Measurements from ENCODE around the gene COL1A2.

COL1A2 gene

DNA sequence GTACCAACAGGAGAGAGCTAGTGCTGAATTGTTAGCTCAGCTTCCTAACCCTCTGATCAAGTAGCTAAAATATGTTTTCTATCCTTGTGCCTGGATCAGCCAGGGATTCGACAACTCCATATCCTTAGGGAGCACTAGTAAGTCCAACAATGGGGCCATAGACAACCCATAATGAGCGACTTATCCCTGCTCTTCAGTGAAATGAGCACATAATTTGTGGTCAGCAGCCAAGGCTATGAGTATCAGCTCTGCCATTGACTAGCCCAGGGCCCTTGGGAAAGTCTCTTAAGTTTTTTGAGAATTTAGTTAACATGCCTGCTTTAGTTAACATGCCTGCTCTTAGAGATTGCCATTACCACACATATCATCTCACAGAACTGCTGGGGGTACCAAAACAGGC is 39.3 kb downstream of the COL1A2 start:
- DNase-seq (ENCODE audit: low read depth) = no peak

DNA sequence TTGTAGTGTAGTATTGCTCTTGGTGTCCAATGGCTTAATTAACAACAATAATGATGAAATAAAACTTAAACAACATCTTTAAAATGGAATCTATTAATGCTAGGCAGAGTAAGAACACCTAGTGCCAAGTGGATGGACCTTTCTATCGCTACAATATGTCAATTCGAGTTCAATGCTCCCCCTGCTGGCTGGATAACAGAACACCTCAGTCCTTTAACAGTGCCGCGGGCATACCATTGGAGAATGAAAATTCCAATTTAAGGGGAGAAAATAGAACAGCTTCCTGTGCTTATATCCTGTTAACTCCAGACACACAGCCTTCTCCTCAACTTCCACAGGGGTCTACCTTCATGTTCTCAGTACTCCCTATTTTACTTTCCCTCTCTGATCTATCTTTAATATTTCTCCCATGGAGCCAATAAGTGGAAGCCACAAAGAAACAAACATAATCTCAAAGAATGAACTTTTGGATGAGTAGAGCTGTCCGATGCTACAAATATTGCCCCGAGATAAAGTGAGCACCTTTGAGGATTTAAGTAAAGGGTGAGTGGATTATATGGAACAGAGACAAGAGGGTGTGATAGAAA is 41.4 kb downstream of the COL1A2 start:
- peak; percentile 76 for DNase-seq (ENCODE audit: low read depth)

DNA sequence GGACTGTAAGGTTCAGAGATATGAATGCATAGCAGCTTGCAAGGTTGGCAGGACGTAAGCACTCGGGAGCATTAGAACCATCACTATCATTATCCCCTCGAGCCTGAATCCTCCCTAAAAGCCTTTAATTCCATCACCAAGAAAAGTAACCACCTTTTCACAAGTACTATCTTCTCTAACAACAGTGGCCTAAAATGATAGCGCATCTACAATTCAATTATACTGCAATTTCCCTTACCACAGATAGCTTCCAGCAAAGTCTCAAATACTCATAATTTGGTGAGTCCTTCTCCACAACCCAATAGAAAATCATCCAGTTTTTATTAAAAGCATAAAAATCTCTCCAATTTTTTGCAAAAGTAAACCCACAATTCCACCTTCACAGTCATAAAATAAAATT is 42.0 kb downstream of the COL1A2 start:
- no peak for DNase-seq (ENCODE audit: low read depth)

- peak; percentile 62 for DNase-seq (ENCODE audit: low read depth)
These were observed 45.2 kb downstream of the COL1A2 start for GRCh38 chr7:94439893-94440381.

GRCh38 chr7:94440451-94441039 is 45.9 kb downstream of the COL1A2 start:
- no peak for DNase-seq (ENCODE audit: low read depth)

DNA sequence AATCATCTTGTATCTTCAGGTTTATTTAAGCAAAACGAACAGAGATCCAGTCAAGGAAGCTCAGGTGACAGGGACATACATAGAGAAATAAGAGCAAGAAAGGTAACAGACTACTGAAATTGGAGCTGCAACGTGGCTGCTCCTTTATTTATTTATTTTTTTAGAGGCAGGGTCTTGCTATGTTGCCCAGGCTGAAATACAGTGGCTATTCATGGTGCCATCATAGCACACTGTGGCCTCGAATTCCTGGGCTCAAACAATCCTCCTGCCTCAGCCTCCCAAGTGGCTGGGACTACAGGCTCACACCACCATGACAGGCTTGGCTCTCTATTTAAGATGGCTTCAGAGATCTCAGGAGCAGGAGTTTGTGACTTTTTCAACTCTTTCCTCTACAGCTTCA is 46.4 kb downstream of the COL1A2 start:
- DNase-seq (ENCODE audit: low read depth) = no peak

DNA sequence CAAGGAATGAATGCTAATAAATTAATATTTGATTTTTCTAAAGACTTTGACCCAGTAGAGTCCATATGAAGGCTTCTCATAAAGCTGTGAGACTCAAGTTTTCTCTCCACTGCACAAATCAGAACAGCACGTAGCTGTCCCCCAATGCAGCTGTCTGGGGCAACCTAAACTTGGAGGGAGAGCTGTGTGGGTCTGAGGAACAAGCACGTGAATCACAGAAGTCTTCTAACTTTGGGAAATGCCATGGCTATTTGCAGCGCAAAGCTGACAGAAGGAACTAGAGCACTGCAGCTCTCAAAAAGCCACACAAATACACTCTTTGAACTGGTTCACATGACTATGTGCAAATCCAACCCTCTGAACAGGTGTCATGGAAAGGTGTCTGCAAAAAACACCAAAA is 47.9 kb downstream of the COL1A2 start:
- DNase-seq (ENCODE audit: low read depth) = no peak

GRCh38 chr7:94444813-94445212 is 50.1 kb downstream of the COL1A2 start:
- DNase-seq (ENCODE audit: low read depth) = no peak

- DNase-seq (ENCODE audit: low read depth) = no peak
These were observed 51.0 kb downstream of the COL1A2 start for GRCh38 chr7:94445696-94446194.

- no peak for DNase-seq (ENCODE audit: low read depth)
These were observed 51.6 kb downstream of the COL1A2 start for GRCh38 chr7:94446308-94446707.

GRCh38 chr7:94449151-94449725 is 54.5 kb downstream of the COL1A2 start:
- no peak for DNase-seq (ENCODE audit: low read depth)

- DNase-seq (ENCODE audit: low read depth) = no peak
These were observed 55.5 kb downstream of the COL1A2 start for GRCh38 chr7:94450044-94450697.

- no peak for DNase-seq (ENCODE audit: low read depth)
These were observed 56.5 kb downstream of the COL1A2 start for GRCh38 chr7:94451187-94451586.

GRCh38 chr7:94452239-94452638 is 57.5 kb downstream of the COL1A2 start:
- DNase-seq (ENCODE audit: low read depth) = no peak

DNA sequence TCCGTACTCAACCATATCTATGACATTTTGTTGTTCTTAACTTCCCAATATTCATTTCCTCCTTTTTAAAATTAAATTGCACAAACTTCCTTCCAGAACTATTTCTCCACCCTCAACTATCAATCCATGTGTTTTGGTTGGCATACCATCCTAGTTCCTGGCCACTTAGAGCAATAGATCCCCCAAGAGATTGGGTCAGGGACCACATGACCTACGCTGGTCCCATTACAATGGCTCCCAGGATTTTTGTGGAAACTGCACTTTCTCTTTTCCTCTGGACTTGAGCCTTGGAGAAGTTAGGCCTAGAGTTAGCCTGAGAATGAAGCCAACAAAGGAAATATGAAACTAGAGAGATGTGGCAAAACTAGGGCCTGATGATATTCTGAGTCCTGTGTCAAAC is 59.2 kb downstream of the COL1A2 start:
- DNase-seq (ENCODE audit: low read depth) = no peak

DNA sequence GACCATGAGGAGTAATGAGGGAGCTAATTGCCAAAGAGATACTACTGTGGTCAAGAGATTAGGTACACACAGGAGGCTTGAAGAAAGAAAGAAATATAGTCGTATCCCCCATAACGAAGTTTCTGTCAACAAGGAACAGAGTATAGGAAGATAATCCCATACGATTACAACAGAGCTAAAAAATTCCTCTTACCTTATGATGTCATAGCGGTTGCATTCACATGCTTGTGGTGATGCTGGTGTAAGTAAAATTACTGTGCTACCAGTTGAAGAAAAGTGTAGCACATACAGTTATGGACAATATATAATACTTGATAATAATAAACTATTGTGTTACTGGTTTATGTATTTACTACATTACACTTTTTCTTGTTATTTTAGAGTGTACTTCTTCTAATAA is 63.3 kb downstream of the COL1A2 start:
- no peak for DNase-seq (ENCODE audit: low read depth)

GRCh38 chr7:94466516-94466915 is 71.8 kb downstream of the COL1A2 start:
- DNase-seq (ENCODE audit: low read depth) = no peak

GRCh38 chr7:94471604-94472003 is 76.9 kb downstream of the COL1A2 start:
- no peak for DNase-seq (ENCODE audit: low read depth)

GRCh38 chr7:94472608-94473007 is 77.9 kb downstream of the COL1A2 start:
- no peak for DNase-seq (ENCODE audit: low read depth)

GRCh38 chr7:94476251-94476840 is 81.7 kb downstream of the COL1A2 start:
- no peak for DNase-seq (ENCODE audit: low read depth)

- no peak for DNase-seq (ENCODE audit: low read depth)
These were observed 83.2 kb downstream of the COL1A2 start for GRCh38 chr7:94477878-94478277.

GRCh38 chr7:94478648-94479214 is 84.0 kb downstream of the COL1A2 start:
- DNase-seq (ENCODE audit: low read depth) = no peak
